Measurements from ENCODE around the gene NECAB3.

The NECAB3 gene

DNA sequence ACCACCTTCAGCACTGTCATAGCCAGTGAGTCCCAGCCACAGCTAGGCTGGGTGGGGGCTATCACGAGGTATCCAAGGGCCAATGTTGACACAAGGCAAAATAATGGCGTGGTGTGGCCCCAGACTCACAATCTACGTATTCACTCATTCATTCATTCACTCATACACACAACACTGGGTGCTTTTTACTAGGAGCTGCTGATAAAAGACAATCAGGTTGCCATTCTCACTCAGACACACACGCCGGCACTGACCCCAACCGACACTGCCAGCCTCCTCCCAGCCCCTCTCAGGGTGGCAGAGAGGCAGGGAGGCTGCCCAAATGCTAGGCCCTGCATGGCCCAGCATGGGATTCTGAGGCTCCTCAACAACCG is 13.6 kb downstream of the NECAB3 start:
- TF ChIP-seq CTCF (conservative IDR thresholded peaks at IDR 0.05; ENCODE audit: low read depth, low read length) = no peak
- H3K4me3 ChIP-seq (ENCODE audit: low read depth, low read length) = no peak overlapping the region
- no peak for DNase-seq (ENCODE audit: low read depth)

DNA sequence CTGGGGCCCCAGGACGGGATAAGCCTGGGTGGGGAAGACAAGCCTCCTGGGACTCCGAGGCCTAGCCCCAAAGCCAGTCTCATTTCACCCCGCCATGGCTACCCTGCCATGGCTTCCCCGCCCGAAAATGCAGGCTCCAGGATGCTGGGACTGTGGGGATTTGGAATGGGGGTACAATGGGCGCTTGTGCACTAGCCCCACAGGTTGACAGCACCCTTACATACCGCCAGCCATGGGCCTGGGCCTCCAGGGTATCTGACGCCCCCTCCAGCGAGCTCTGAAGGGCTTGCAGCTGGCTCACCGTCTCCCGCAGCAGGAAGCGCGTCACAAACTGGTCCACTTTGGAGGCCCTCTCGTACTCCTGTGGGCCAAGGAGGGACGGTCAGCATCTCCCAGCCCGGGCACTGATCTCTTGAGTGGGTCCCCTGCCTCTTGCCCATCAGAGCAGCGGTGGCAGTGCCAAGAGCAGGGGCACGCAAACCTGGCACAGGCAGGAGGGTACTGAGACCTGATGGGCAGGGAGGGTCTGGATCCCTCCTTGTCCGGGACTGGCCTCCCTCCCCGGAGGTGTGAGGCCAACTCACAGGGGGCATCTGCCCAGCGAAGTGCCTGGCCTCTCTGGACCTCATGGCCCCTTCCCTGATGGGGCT is 14.1 kb downstream of the NECAB3 start:
- DNase-seq (ENCODE audit: low read depth) = no peak
- no peak for TF ChIP-seq CTCF (conservative IDR thresholded peaks at IDR 0.05; ENCODE audit: low read depth, low read length)
- no peak overlapping the region for H3K4me3 ChIP-seq (ENCODE audit: low read depth, low read length)

DNA sequence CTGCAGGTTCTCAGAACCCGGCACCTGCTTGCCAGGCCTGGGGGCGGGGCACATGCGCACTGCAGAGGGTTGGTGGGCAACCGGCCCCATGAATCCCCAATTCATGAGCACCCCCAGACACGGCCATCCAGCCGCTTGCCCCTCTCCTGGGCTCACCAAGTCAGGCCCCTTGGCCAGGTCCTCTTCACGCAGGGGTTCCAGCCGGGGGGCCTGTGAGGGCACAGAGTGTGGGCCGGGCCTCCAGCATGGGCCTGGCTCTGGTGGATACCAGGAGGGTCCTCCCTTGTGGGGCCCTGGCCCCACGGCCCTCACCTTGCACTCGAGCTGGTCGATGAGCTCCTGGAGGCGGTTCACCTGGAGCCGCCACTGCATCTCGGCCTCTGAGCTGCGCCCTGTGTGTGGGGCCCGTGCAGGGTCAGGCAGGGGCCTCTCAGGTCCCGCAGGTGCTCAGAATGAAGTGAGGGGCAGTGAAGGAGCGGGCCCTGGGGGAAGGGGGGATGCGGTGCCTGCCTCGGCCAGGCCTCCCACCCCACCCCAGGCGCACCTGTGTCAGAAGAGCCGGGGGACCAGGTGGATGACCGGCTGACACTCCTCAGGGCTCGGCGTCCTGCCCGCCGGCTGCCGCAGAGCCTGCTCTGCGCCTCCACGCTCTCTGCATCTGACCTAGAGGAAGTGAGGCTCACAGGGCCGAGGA is 14.7 kb downstream of the NECAB3 start:
- H3K4me3 ChIP-seq (ENCODE audit: low read depth, low read length) = no peak overlapping the region
- TF ChIP-seq CTCF (conservative IDR thresholded peaks at IDR 0.05; ENCODE audit: low read depth, low read length) = no peak
- no peak for DNase-seq (ENCODE audit: low read depth)

GRCh38 chr20:33658929-33659328 is 15.3 kb downstream of the NECAB3 start:
- no peak for TF ChIP-seq CTCF (conservative IDR thresholded peaks at IDR 0.05; ENCODE audit: low read depth, low read length)
- H3K4me3 ChIP-seq (ENCODE audit: low read depth, low read length) = no peak overlapping the region
- DNase-seq (ENCODE audit: low read depth) = no peak

- no peak for TF ChIP-seq CTCF (conservative IDR thresholded peaks at IDR 0.05; ENCODE audit: low read depth, low read length)
- DNase-seq (ENCODE audit: low read depth) = no peak
- no peak overlapping the region for H3K4me3 ChIP-seq (ENCODE audit: low read depth, low read length)
These were observed 15.7 kb downstream of the NECAB3 start for GRCh38 chr20:33658510-33658909.

- no peak for DNase-seq (ENCODE audit: low read depth)
- no peak overlapping the region for H3K4me3 ChIP-seq (ENCODE audit: low read depth, low read length)
- TF ChIP-seq CTCF (conservative IDR thresholded peaks at IDR 0.05; ENCODE audit: low read depth, low read length) = no peak
These were observed 16.5 kb downstream of the NECAB3 start for GRCh38 chr20:33657704-33658095.
